ENCODE results near the gene TCHP.

DNA sequence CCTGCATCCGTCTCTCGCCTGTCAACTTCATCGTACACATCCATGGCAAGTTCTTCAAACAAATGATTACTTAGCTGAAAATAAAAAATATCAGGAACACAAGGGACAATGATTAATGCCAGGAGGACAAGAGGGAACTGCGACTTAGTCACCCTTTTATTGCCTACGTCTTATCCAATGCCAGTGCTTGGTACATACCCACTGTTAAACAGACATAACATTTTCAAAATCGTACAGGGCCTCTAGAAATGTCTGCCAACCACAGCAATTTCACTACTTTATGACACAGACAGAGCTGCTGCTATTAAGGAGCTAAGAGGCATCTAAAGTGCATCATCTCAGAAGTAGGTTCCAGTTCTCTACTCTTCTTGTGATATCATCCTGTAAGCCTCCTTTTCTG, 61.5 kb downstream of the TCHP start:
- TF ChIP-seq, protein P1, sequence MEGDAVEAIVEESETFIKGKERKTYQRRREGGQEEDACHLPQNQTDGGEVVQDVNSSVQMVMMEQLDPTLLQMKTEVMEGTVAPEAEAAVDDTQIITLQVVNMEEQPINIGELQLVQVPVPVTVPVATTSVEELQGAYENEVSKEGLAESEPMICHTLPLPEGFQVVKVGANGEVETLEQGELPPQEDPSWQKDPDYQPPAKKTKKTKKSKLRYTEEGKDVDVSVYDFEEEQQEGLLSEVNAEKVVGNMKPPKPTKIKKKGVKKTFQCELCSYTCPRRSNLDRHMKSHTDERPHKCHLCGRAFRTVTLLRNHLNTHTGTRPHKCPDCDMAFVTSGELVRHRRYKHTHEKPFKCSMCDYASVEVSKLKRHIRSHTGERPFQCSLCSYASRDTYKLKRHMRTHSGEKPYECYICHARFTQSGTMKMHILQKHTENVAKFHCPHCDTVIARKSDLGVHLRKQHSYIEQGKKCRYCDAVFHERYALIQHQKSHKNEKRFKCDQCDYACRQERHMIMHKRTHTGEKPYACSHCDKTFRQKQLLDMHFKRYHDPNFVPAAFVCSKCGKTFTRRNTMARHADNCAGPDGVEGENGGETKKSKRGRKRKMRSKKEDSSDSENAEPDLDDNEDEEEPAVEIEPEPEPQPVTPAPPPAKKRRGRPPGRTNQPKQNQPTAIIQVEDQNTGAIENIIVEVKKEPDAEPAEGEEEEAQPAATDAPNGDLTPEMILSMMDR (IDR thresholded peaks at IDR 0.05; ENCODE audit: insufficient read depth, low read depth, low read length) = no peak
- no peak for TF ChIP-seq EZH2 (IDR thresholded peaks at IDR 0.05; ENCODE audit: insufficient read depth, low read length)

Data from astrocyte (in vitro differentiated cells and primary cell).